DND-41 (cell line): ENCODE measurements around the gene LIF.

Experiments used
- EZH2 ChIP-seq: IDR thresholded peaks from 3 replicates; pipeline ENCODE4 v1.6.1; 2012; ENCODE audit warnings: borderline replicate concordance, low read depth, mild to moderate bottlenecking, moderate library complexity, low read length, inconsistent platforms; ENCODE audit not compliant: severe bottlenecking
- TF ChIP-seq, protein P1 (sequence below): IDR thresholded peaks from 2 replicates; pipeline ENCODE4 v1.5.1; 2012; ENCODE audit warnings: borderline replicate concordance, low read length, moderate library complexity, mild to moderate bottlenecking; ENCODE audit not compliant: poor library complexity, severe bottlenecking; ENCODE audit errors: extremely low read depth

DNA sequence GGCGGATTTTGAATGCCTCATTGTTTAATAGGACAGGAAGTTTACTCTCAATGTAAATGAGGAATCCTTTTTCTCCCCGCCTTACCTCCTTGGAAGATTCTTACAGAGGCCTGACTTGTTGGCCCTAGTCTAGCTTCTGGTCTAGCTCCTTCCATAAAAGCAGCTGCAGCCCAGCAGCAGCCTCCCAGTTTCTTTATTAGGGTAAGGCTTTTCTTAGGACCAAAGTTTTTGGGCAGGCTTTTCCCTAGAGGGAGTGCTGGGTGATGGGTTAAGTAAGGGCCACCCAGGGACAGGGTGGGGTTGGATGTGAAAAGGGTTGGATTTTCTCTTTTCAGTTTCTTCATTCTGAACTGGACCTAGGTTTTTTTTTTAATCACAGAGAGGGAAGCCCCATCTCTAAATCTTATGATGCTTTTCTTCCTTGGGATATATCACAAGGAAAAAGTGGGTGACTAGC lies 49.7 kb downstream of the LIF start:
- TF ChIP-seq, protein P1, sequence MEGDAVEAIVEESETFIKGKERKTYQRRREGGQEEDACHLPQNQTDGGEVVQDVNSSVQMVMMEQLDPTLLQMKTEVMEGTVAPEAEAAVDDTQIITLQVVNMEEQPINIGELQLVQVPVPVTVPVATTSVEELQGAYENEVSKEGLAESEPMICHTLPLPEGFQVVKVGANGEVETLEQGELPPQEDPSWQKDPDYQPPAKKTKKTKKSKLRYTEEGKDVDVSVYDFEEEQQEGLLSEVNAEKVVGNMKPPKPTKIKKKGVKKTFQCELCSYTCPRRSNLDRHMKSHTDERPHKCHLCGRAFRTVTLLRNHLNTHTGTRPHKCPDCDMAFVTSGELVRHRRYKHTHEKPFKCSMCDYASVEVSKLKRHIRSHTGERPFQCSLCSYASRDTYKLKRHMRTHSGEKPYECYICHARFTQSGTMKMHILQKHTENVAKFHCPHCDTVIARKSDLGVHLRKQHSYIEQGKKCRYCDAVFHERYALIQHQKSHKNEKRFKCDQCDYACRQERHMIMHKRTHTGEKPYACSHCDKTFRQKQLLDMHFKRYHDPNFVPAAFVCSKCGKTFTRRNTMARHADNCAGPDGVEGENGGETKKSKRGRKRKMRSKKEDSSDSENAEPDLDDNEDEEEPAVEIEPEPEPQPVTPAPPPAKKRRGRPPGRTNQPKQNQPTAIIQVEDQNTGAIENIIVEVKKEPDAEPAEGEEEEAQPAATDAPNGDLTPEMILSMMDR, result no peak
- no peak for TF ChIP-seq EZH2
